ENCODE results near the gene LMOD1. TPM values are rescaled to one million over a fixed set of nuclear protein-coding genes. Genes with fewer than 3 reads are reported as not detected.
"Not testable (repeated sequence)": the region's sequence is repeated elsewhere in the genome, so short reads cannot be mapped to it uniquely, and the experiment has no call there.

The LMOD1 gene
- polyA plus RNA-seq, 3 donors: 3.4 to 4.2 (median 4.1) TPM

GRCh38 chr1:201876148-201876818 is 70.1 kb downstream of the LMOD1 start:
- DNase-seq: no peak

- DNase-seq: no peak
These were observed 71.7 kb downstream of the LMOD1 start for GRCh38 chr1:201874672-201875071.

- DNase-seq: no peak
These were observed 76.0 kb downstream of the LMOD1 start for GRCh38 chr1:201870397-201870796.

- DNase-seq: no peak
These were observed 84.9 kb downstream of the LMOD1 start for GRCh38 chr1:201861448-201861847.

GRCh38 chr1:201859424-201859823 is 86.9 kb downstream of the LMOD1 start:
- no peak for DNase-seq

- not testable (repeated sequence) for DNase-seq
These were observed 89.6 kb downstream of the LMOD1 start for GRCh38 chr1:201856722-201857121.

GRCh38 chr1:201851949-201852348 is 94.4 kb downstream of the LMOD1 start:
- no peak for DNase-seq

GRCh38 chr1:201850053-201850397 is 96.3 kb downstream of the LMOD1 start:
- DNase-seq: no peak

GRCh38 chr1:201849372-201850052 is 96.8 kb downstream of the LMOD1 start:
- no peak for DNase-seq

GRCh38 chr1:201848230-201848629 is 98.1 kb downstream of the LMOD1 start:
- no peak for DNase-seq

- DNase-seq: no peak
These were observed 99.2 kb downstream of the LMOD1 start for GRCh38 chr1:201847150-201847549.

Other genes with a start within 250 kb of the LMOD1 start
- 10 to 100 TPM; 74.3 to 87.8 (median 79.2) TPM for gene IPO9, start 117.4 kb downstream of the LMOD1 start, polyA plus RNA-seq (ENCODE audit: insufficient read length in 3 of 3)
- 10 to 100 TPM; 16.2 to 17.1 (median 16.9) TPM for gene SHISA4, start 57.6 kb downstream of the LMOD1 start, polyA plus RNA-seq (ENCODE audit: insufficient read length in 3 of 3)
- 10 to 100 TPM; 62.0 to 64.3 (median 63.8) TPM for gene TIMM17A, start 9.0 kb upstream of the LMOD1 start, polyA plus RNA-seq (ENCODE audit: insufficient read length in 3 of 3)
- 10 to 100 TPM; 60.1 to 72.8 (median 70.9) TPM for gene RNPEP, start 36.1 kb upstream of the LMOD1 start, polyA plus RNA-seq (ENCODE audit: insufficient read length in 3 of 3)
- 10 to 100 TPM; 53.4 to 89.2 (median 66.6) TPM for gene ELF3, start 64.0 kb upstream of the LMOD1 start, polyA plus RNA-seq (ENCODE audit: insufficient read length in 3 of 3)
- under 1 TPM; 0.09 to 0.13 (median 0.09) TPM for gene GPR37L1, start 176.4 kb upstream of the LMOD1 start, polyA plus RNA-seq (ENCODE audit: insufficient read length in 3 of 3)
- gene ARL8A, start 198.2 kb upstream of the LMOD1 start, polyA plus RNA-seq (ENCODE audit: insufficient read length in 3 of 3): 10 to 100 TPM; 41.1 to 45.2 (median 41.2) TPM
- gene PTPN7, start 214.1 kb upstream of the LMOD1 start, polyA plus RNA-seq (ENCODE audit: insufficient read length in 3 of 3): 1 to 10 TPM; 1.0 to 2.0 (median 1.3) TPM
- 1 to 10 TPM in 2 of 3 donors, under 1 TPM in 1; 0.86 to 1.1 (median 1.0) TPM for gene LGR6, start 247.3 kb upstream of the LMOD1 start, polyA plus RNA-seq (ENCODE audit: insufficient read length in 3 of 3)